Hepatocyte (in vitro differentiated cells): ENCODE data around the gene LEMD1. TPM values are rescaled to one million over a fixed set of nuclear protein-coding genes. Genes with fewer than 3 reads are reported as not detected.

ENCODE experiments used
- DNase-seq: peaks from one replicate; pipeline ENCODE4 v3.0.0-alpha.2; 2016; ENCODE audit warnings: low spot score
- H2AFZ ChIP-seq: fragments of 200-600 bp; sonication (generic); 2 replicates; pipeline ENCODE4 v1.6.0; 2016; ENCODE audit warnings: antibody characterized with exemption, mild to moderate bottlenecking
- H3K27ac ChIP-seq: fragments of 200-600 bp; sonication (generic); 2 replicates; pipeline ENCODE4 v1.5.1; 2016; ENCODE audit warnings: mild to moderate bottlenecking
- H3K27me3 ChIP-seq: fragments of 200-600 bp; sonication (generic); 2 replicates; pipeline ENCODE4 v1.6.1; 2016
- H3K36me3 ChIP-seq: fragments of 200-600 bp; sonication (generic); replicated peaks from 2 replicates; pipeline ENCODE4 v1.5.1; 2016; ENCODE audit warnings: low read depth; ENCODE audit not compliant: insufficient read depth
- H3K4me1 ChIP-seq: fragments of 200-600 bp; sonication (generic); 2 replicates; pipeline ENCODE4 v1.5.1; 2016; ENCODE audit warnings: mild to moderate bottlenecking, moderate library complexity; ENCODE audit not compliant: insufficient read depth
- H3K4me2 ChIP-seq: fragments of 200-600 bp; sonication (generic); 2 replicates; pipeline ENCODE4 v1.6.0; 2016
- H3K4me3 ChIP-seq: fragments of 200-600 bp; sonication (generic); 2 replicates; pipeline ENCODE4 v1.5.1; 2016; ENCODE audit warnings: mild to moderate bottlenecking
- H3K79me2 ChIP-seq: fragments of 200-600 bp; sonication (generic); 2 replicates; pipeline ENCODE4 v1.6.0; 2017; ENCODE audit warnings: mild to moderate bottlenecking
- H3K9me2 ChIP-seq: fragments of 200-600 bp; sonication (generic); replicated peaks from 2 replicates; pipeline ENCODE4 v1.6.0; 2017; ENCODE audit warnings: mild to moderate bottlenecking; ENCODE audit not compliant: insufficient read depth
- H3K9me3 ChIP-seq: fragments of 200-600 bp; sonication (generic); 2 replicates; pipeline ENCODE4 v1.5.1; 2016; ENCODE audit warnings: low read depth, mild to moderate bottlenecking
- H4K20me1 ChIP-seq: fragments of 200-600 bp; sonication (generic); 2 replicates; pipeline ENCODE4 v1.6.0; 2016; ENCODE audit warnings: mild to moderate bottlenecking; ENCODE audit not compliant: insufficient read depth, poor library complexity, severe bottlenecking
- EZH2 ChIP-seq: fragments of 200-600 bp; sonication (generic); IDR thresholded peaks from 2 replicates; pipeline ENCODE4 v1.6.1; 2016; ENCODE audit warnings: antibody characterized with exemption, mild to moderate bottlenecking, borderline replicate concordance
- EZH2phosphoT487 ChIP-seq: fragments of 200-600 bp; sonication (generic); IDR thresholded peaks from one replicate; pipeline ENCODE4 v1.6.1; 2018; ENCODE audit warnings: antibody characterized with exemption, mild to moderate bottlenecking, low read depth, moderate library complexity; ENCODE audit not compliant: unreplicated experiment, severe bottlenecking
- WGBS: methylation state at CpG from one replicate; pipeline ENCODE4 v1.1.6; 2016; ENCODE audit warnings: low lambda C conversion rate; ENCODE audit errors: missing lambda C conversion rate; 5-methylcytosine and 5-hydroxymethylcytosine counted together
- polyA plus RNA-seq: library from polyadenylated mRNA; unstranded; fragments of >200 nt; fragmentation: Nextera tagmentation; extraction: Ambion mirVana; gene quantifications from 2 replicates; pipeline ENCODE4 v1.2.1, GENCODE V29; 2016
- total RNA-seq: library from RNA; depleted of rRNA; stranded (reverse); fragments of >200 nt; gene quantifications from 2 replicates; pipeline ENCODE4 v1.2.3, GENCODE V29; 2014
- TF ChIP-seq, protein P1 (sequence below): fragments of 200-600 bp; sonication (generic); IDR thresholded peaks from 2 replicates; pipeline ENCODE4 v1.5.1; 2016; ENCODE audit warnings: antibody characterized with exemption, mild to moderate bottlenecking; ENCODE audit not compliant: poor library complexity

LEMD1 gene
- total and polyA plus RNA-seq, 2 experiments from 2014 or later, result 0.35 to 2.4 TPM

- Histone ChIP-seq H3K9me2 (no peaks in the 10 kb centered on the region), H3K4me3 (no peak overlapping the region), H3K36me3 (no peaks in the 10 kb centered on the region), H3K4me2 (no peak overlapping the region), H3K9me3 (no peaks in the 10 kb centered on the region), H3K27ac (no peak overlapping the region), H2AFZ (no peak overlapping the region), H3K27me3 (no peaks in the 10 kb centered on the region), H4K20me1 (no peaks in the 10 kb centered on the region), H3K79me2 (no peaks in the 10 kb centered on the region), H3K4me1 (no peaks in the 10 kb centered on the region)
- 93% methylated on average over 4 of the region's 4 CpGs for WGBS
- DNase-seq, result no peak
- TF ChIP-seq, protein P1, sequence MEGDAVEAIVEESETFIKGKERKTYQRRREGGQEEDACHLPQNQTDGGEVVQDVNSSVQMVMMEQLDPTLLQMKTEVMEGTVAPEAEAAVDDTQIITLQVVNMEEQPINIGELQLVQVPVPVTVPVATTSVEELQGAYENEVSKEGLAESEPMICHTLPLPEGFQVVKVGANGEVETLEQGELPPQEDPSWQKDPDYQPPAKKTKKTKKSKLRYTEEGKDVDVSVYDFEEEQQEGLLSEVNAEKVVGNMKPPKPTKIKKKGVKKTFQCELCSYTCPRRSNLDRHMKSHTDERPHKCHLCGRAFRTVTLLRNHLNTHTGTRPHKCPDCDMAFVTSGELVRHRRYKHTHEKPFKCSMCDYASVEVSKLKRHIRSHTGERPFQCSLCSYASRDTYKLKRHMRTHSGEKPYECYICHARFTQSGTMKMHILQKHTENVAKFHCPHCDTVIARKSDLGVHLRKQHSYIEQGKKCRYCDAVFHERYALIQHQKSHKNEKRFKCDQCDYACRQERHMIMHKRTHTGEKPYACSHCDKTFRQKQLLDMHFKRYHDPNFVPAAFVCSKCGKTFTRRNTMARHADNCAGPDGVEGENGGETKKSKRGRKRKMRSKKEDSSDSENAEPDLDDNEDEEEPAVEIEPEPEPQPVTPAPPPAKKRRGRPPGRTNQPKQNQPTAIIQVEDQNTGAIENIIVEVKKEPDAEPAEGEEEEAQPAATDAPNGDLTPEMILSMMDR, result no peak
- TF ChIP-seq EZH2 (no peak), EZH2phosphoT487 (no peak)
These were observed 61.0 kb downstream of the LEMD1 start for GRCh38 chr1:205360891-205361290.

- Histone ChIP-seq H3K4me3 (no peak overlapping the region), H4K20me1 (no peaks in the 10 kb centered on the region), H3K9me3 (no peaks in the 10 kb centered on the region), H3K79me2 (no peaks in the 10 kb centered on the region), H3K27me3 (no peaks in the 10 kb centered on the region), H3K4me1 (no peaks in the 10 kb centered on the region), H2AFZ (no peak overlapping the region), H3K4me2 (no peak overlapping the region), H3K9me2 (no peaks in the 10 kb centered on the region), H3K27ac (no peak overlapping the region), H3K36me3 (no peaks in the 10 kb centered on the region)
- WGBS, result 67% methylated on average over 11 of the region's 11 CpGs
- no peak for DNase-seq
- TF ChIP-seq, protein P1, result no peak
- TF ChIP-seq EZH2phosphoT487, result no peak
These were observed 61.9 kb downstream of the LEMD1 start for GRCh38 chr1:205359771-205360565.

GRCh38 chr1:205358579-205358978, 63.3 kb downstream of the LEMD1 start:
- Histone ChIP-seq H3K4me3 (no peak overlapping the region), H3K79me2 (no peaks in the 10 kb centered on the region), H3K9me3 (no peaks in the 10 kb centered on the region), H3K27me3 (no peaks in the 10 kb centered on the region), H4K20me1 (no peaks in the 10 kb centered on the region), H3K4me2 (no peak overlapping the region), H3K27ac (no peak overlapping the region), H3K36me3 (no peaks in the 10 kb centered on the region), H3K9me2 (no peaks in the 10 kb centered on the region), H3K4me1 (no peaks in the 10 kb centered on the region), H2AFZ (no peak overlapping the region)
- no peak for DNase-seq
- no peak for TF ChIP-seq EZH2
- TF ChIP-seq, protein P1, result no peak
- TF ChIP-seq EZH2phosphoT487, result no peak
